GM19238 (cell line): Measurements from ENCODE around the gene ZNF433.

Experiments used
- DNase-seq: peaks from one replicate; pipeline ENCODE4 v3.0.0; 2011; ENCODE audit warnings: low spot score; ENCODE audit not compliant: insufficient read length

ZNF433 gene

DNA sequence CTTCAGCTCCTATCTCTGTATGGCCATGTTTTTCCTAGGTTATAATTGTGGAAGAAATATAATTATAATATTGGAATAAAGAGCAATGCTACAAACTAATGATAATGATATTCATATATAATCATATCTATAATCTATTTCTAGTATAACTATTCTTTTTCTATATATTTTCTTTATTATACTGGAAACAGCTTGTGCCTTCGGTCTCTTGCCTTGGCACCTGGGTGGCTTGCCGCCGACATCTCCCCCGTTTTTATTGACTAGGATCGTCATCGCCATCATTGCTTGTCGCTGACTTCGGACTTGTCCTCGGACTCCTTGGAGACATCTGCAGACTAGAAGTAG lies 46.4 kb downstream of the ZNF433 start:
- no peak for DNase-seq

DNA sequence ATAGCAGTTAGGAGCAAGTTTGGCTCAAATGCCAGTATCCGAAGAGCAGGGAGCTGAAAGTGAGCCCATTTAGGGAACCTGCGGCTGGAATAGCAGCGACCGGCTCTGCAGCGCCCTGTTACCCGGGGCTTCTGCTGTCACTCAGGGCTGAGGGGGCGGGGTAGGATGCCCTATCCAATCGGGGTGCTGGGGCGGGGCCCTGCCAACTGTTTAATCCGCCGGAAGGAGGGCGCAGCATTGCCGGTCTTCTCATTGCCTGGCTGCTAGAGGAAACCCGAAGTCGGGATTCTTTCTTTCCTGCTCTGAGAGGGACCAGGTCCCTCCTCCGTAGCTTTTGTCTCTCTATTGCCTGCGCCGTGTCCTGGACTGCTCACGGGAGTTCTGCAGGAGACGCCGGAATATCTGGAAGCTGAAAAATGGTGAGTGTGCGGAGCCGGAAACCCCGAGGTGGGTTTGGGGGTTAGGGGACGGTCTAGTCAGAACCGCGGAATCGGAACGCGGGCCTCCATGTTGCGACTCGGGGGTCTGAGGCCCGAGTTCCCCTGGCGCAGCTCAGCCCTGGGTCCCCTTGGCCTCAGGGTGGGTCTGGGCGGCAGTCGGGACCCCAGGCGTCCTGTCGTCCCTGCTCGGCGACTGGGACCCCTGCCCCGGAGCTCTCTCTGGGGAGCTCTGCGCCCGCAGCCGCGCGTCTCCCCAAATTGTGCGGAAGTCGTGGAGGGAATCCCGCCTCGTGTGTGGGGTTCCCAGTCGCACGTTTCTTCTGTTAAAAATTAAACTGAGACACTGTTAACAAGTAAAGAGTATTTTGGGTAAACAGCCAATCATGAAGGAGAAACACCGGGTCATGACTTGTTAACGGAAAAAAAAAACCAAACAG lies 47.8 kb downstream of the ZNF433 start:
- DNase-seq: peak; percentile 89

DNA sequence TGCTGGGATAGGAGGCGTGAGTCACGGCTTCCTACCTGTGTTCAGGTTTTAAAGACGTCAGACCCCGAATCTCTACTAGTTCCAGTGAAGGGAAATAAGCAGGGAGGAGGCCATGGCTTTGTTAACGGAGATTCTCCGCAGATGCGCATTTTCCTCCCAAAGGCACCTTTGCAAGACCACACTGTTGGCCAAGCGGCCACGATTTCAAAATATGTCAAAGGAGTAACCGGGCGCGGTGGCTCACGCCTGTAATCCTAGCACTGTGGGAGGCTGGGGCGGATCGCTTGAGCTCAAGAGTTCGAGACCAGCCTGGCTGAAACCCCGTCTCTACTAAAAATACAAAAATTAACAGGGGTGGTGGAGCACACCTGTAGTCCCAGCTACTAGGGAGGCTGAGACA lies 48.7 kb downstream of the ZNF433 start:
- no peak for DNase-seq

DNA sequence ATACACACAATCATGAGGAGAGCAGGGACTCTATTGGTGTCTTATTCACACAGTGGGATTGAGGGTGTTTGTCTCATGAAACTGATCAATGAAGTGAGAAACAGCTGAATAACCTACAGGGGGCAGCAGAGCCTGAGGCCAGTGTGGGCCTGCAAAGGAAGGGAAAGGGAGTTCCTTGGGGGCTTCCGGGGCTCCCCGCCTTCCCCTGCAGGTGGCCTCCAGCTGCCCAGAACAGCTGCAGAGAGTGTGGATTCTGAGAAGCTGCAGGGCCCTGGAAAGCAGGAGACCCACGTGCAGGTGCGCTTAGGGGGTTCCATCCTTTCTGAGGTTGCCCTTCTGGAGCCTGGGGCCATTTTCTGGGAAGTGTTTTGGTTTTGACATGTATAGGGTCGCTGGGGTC lies 50.5 kb downstream of the ZNF433 start:
- no peak for DNase-seq

DNA sequence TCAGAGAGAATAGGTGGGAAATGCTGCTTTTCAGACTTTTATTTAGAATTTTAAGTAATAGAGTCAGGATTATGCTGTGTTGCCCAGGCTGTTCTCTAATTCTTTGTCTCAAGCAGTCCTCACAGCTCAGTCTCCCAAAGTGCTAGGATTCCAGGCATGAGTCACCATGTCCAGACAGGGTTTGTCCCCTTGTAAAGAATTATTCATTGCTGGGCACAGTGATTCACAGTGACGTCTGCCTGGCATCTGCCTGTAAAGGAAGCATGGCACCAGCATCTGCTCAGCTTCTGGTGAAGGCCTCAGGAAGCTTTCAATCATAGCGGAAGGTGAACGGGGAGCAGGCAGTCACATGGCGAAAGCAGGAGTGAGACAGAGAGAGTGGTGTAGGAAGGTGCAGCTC lies 53.0 kb downstream of the ZNF433 start:
- no peak for DNase-seq

DNA sequence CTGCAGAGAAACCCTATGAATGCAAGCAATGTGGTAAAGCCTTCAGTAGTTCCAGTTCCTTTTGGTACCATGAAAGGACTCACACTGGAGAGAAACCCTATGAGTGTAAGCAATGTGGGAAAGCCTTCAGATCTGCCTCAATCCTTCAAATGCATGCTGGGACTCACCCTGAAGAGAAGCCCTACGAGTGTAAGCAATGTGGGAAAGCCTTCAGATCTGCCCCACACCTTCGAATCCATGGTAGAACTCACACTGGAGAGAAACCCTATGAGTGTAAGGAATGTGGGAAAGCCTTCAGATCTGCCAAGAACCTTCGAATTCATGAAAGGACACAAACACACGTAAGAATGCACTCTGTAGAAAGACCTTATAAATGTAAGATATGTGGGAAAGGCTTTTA lies 56.0 kb downstream of the ZNF433 start:
- no peak for DNase-seq

DNA sequence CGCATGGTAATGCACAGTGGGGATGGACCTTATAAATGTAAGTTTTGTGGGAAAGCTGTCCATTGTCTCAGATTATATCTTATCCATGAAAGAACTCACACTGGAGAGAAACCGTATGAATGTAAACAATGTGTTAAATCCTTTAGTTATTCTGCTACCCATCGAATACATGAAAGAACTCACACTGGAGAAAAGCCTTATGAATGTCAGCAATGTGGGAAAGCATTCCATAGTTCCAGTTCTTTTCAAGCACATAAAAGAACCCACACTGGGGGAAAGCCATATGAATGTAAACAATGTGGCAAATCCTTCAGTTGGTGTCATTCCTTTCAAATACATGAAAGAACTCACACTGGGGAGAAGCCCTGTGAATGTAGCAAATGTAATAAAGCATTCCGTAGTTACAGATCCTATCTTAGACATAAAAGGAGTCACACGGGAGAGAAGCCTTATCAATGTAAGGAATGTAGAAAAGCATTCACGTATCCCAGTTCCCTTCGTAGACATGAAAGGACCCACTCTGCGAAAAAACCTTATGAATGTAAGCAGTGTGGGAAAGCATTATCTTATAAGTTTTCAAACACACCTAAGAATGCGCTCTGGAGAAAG lies 56.9 kb downstream of the ZNF433 start:
- no peak for DNase-seq

DNA sequence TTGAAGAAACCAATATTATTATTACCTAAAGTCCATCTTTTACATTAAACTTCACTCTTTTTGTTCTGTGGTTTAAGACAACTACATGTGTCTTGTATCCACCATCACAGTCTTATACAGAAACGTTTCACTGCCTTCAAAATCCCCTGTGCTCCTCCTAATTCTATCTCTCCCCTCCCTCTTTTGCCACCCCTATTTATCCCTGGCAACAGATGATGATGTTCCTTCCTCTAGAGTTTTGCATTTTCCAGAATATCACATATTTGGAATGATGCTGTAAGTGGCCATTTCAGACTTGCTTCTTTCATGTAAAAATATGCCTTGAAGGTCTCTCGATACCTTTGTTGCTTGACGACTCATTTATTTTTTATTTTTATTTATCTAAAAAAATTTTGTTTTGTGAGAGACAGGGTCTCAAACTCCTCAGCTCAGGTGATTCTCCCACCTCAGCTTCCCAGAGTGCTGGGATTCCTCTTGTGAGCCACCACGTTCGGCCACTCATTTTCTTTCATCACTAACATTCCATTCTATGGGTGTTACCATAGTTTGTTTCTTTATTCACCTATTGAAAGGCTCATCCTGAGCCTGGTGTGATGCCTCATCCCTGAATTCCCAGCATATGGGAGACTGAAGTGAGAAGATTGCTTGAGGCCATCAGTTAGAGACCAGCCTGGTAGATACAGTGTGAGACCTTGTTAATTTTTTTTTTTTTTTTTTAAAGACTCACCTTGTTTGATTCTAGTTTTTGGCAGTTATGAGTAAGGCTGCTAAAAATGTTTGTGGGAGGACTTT lies 62.3 kb downstream of the ZNF433 start:
- no peak for DNase-seq

DNA sequence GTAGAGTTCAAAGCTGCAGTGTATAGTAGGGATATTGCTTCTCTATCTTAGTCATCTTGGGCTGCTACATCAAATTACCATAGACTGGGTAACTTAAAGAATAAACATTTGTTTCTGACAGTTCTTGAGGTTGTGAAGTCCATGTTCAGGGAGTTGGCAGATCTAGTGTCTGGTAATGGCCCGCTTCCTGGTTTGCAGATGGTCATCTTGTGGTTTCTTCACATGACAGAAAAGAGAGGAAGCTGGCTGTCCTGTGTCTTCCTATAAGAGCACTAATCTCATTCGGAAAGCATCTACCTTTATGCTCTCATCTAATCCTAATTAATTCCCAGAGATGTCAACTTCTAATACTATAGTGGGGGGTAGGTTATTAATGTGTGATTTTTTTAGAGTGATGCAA lies 64.4 kb downstream of the ZNF433 start:
- DNase-seq: no peak

DNA sequence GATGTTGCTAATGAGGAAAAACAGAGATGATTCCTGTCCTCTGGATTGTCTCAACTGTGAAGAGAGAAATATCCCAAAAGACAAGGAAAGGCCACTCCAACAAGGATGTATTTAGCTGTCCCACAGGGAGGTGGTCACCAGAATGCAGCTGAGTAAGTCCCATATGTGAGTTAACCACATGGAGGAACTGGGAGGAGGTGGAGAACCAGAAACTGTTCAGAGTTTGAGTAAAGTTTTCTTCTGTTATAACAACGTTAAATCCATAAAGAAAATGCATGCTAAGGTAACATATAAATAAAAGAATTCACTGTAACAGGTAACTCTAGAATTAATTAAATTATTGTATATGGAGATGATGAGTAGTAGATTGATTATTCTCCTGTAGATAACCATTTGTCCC lies 65.3 kb downstream of the ZNF433 start:
- DNase-seq: no peak

DNA sequence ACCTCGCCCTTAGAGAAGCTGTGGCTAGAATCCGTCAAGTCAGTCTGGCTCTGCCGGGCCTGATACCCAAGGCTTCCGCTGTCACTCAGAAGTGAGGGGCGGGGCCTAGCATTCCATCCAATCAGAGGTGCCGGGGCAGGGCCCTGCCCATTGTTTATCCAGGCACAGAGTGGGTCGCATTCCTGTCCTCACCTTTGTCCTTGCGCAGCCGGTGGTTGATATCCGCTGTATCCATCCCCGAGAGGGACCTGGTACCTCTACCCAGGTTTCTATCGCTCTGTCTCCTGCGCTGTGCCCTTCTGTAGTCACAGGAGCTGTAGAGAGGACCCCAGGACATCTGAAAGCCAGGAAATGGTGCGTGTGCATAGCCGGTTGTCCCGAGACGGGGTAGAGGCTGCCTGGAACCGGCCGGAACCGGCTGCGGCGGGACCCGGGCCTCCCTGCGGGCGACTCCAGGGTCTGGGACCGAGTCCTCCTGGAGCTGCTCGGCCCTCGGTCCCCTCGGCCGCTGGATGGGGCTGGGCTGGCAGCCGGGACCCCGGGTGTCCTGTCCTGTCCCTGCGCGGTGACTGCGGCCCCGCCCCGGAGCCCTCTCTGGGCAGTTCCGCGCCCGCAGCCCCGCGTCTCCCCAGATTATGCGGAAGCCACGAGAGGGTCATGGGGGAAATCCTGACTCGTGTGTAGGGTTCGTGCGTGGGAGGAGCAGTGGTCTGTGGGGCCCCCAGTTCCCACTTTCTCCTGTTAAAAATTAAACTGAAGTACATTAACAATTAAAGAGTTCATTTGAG lies 70.4 kb downstream of the ZNF433 start, which contains the start of gene ZNF763:
Gene ZNF763 (plus strand): TSS at position 183 of the 788 bp plus-strand sequence. CDS start 169 bp downstream, at position 352.
- peak; percentile 74 for DNase-seq
